Natural killer cell (primary cell): ENCODE data around the gene DPYSL3. TPM values are rescaled to one million over a fixed set of nuclear protein-coding genes. Genes with fewer than 3 reads are reported as not detected.

Source experiments
- ATAC-seq, 3 donors: fragments of 150-1000 bp in 2 of 3; fragments of 200-7000 bp in 1 of 3; cut with Tn5 transposase; 1 replicate in 1 of 3; 2 replicates in 2 of 3; pipeline ENCODE4 v1.10.0; 2021; ENCODE audit warnings: mild to moderate bottlenecking in 2 of 3, moderate library complexity in 2 of 3
- DNase-seq, 2 donors: peaks; one replicate each; pipeline versions ENCODE4 v3.0.0 to v3.0.0-alpha.2; 2013 to 2021; ENCODE audit warnings: mixed read lengths in 1 of 2
- H3K27ac ChIP-seq: one replicate; pipeline ENCODE4 v1.5.1; 2013; ENCODE audit warnings: mild to moderate bottlenecking, low read length
- H3K27me3 ChIP-seq: one replicate; pipeline ENCODE4 v1.6.1; 2013; ENCODE audit warnings: low read length; ENCODE audit not compliant: control insufficient read depth, insufficient read depth
- H3K36me3 ChIP-seq: one replicate; pipeline ENCODE4 v1.6.1; 2013; ENCODE audit warnings: low read length; ENCODE audit not compliant: control insufficient read depth, insufficient read depth
- H3K4me1 ChIP-seq: one replicate; pipeline ENCODE4 v1.6.1; 2013; ENCODE audit warnings: low read length; ENCODE audit not compliant: control insufficient read depth, insufficient read depth
- H3K4me3 ChIP-seq: one replicate; pipeline ENCODE4 v1.5.1; 2013; ENCODE audit warnings: low read length
- H3K9me3 ChIP-seq: one replicate; pipeline ENCODE4 v1.6.1; 2013; ENCODE audit warnings: low read length; ENCODE audit not compliant: control insufficient read depth, insufficient read depth
- H3K27ac Mint-ChIP-seq, 2 donors: one replicate each; pipeline ENCODE4 v1.8.0; 2022; ENCODE audit warnings: mild to moderate bottlenecking in 2 of 2, mixed read lengths in 2 of 2, moderate library complexity in 1 of 2
- H3K27me3 Mint-ChIP-seq, 2 donors: one replicate each; pipeline ENCODE4 v1.8.0; 2022; ENCODE audit warnings: low read depth in 2 of 2, mixed read lengths in 2 of 2
- H3K36me3 Mint-ChIP-seq: one replicate; pipeline ENCODE4 v1.8.0; 2022; ENCODE audit warnings: mixed read lengths
- H3K4me1 Mint-ChIP-seq, 2 donors: one replicate each; pipeline ENCODE4 v1.8.0; 2022; ENCODE audit warnings: mixed read lengths in 2 of 2
- H3K4me3 Mint-ChIP-seq: one replicate; pipeline ENCODE4 v1.8.0; 2022; ENCODE audit warnings: mild to moderate bottlenecking, moderate library complexity, mixed read lengths
- H3K9me3 Mint-ChIP-seq, 2 donors: one replicate each; pipeline ENCODE4 v1.8.0; 2022; ENCODE audit warnings: mixed read lengths in 2 of 2
- CTCF ChIP-seq: fragments of 200-600 bp; IDR thresholded peaks from one replicate; pipeline ENCODE4 v1.8.0; 2022; ENCODE audit warnings: antibody characterized with exemption
- WGBS: methylation state at CpG from one replicate; pipeline ENCODE4 v1.1.7; 2013; ENCODE audit warnings: missing lambda C conversion rate; ENCODE audit not compliant: insufficient coverage; 5-methylcytosine and 5-hydroxymethylcytosine counted together
- intact Hi-C: fragments of 100-400 bp; cut with micrococcal nuclease; formaldehyde crosslinking; loops from one replicate; pipeline ENCODE4 v1.14.2; 2022
- total RNA-seq, 4 donors: library from RNA; stranded (reverse); fragments of 120-200 nt in 1 of 4; gene quantifications; one replicate each; pipeline versions ENCODE4 v1.2.3 to v1.2.4, GENCODE V29; 2013 to 2022

The DPYSL3 gene
- total RNA-seq, 3 donors from 2014 or later (not counting 1 experiment from before 2014, with no cell fraction given), result not detected

DNA sequence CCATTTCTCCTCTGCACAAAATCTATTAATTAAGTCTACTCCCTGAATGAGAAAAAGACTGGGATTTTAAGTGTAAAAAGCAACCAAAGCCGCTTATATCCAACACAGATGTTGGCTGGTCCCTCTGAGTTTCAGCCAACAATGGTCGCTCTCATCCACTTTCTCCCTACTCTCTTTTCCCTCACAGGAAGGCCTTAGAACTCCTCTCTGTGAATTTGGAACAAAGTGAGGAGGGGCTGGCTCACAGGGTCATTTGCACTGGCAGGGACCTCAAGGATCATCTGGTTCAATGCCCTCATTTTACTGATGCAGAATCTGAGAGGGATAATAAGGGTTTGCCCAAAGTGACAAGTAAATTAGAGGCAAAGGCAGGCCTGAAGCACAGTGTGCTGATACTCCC, 64.0 kb downstream of the DPYSL3 start:
- Mint-ChIP-seq H3K36me3 (no peaks in the 10 kb centered on the region), H3K27me3 (peaks cover 20 to 44% of the 10 kb centered on the region in 2 donors), H3K4me1 (no peaks in the 10 kb centered on the region), H3K27ac (no peak overlapping the region), H3K9me3 (no peaks in the 10 kb centered on the region), H3K4me3 (no peak overlapping the region)
- Histone ChIP-seq H3K4me1 (no peaks in the 10 kb centered on the region), H3K36me3 (no peaks in the 10 kb centered on the region), H3K27ac (no peak overlapping the region), H3K9me3 (no peaks in the 10 kb centered on the region), H3K4me3 (no peak overlapping the region), H3K27me3 (no peaks in the 10 kb centered on the region)
- no peak for ATAC-seq
- 93% methylated on average over 2 of the region's 2 CpGs for WGBS
- intact Hi-C loops, result no loop called here
- TF ChIP-seq CTCF, result no peak
- DNase-seq, result no peak

GRCh38 chr5:147445090-147445489, 64.8 kb downstream of the DPYSL3 start:
- H3K4me3 Mint-ChIP-seq, result no peak overlapping the region
- Histone ChIP-seq H3K27ac (no peak overlapping the region), H3K27me3 (no peaks in the 10 kb centered on the region), H3K9me3 (no peaks in the 10 kb centered on the region), H3K36me3 (no peaks in the 10 kb centered on the region), H3K4me3 (no peak overlapping the region), H3K4me1 (no peaks in the 10 kb centered on the region)
- DNase-seq (no peak), ATAC-seq (no peak)
- intact Hi-C loops, result no loop called here
- no peak for TF ChIP-seq CTCF
- H3K27me3 Mint-ChIP-seq, result peaks cover 16 to 36% of the 10 kb centered on the region in 2 donors
- no peaks in the 10 kb centered on the region for H3K4me1 Mint-ChIP-seq
- H3K36me3 Mint-ChIP-seq, result no peaks in the 10 kb centered on the region
- H3K9me3 Mint-ChIP-seq, result no peaks in the 10 kb centered on the region
- no peak overlapping the region for H3K27ac Mint-ChIP-seq

DNA sequence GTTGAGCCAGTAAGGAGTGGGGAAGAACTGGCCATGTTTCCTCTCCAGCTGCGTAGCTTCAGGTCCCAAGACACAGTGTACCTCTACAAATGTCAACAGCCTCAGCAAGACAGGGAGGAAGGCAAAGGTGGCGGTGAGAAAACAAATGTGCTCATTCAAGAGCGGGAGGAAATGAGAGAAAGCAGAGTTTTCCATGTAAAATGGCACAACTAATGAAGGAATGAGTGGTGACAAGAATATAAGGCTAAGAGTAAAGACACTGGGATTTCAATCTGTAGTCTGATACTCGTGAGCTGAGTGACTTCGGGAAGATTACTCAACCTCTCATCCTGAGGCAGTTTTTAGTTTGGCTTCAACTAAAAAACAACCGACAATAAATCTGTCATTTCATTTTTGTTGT, 67.6 kb downstream of the DPYSL3 start:
- Histone ChIP-seq H3K27me3 (no peaks in the 10 kb centered on the region), H3K4me1 (no peaks in the 10 kb centered on the region), H3K36me3 (no peaks in the 10 kb centered on the region), H3K9me3 (no peaks in the 10 kb centered on the region), H3K4me3 (no peak overlapping the region), H3K27ac (no peak overlapping the region)
- no peak for TF ChIP-seq CTCF
- Mint-ChIP-seq H3K27ac (no peak overlapping the region), H3K4me3 (no peak overlapping the region), H3K27me3 (peaks cover 19 to 23% of the 10 kb centered on the region in 2 donors), H3K36me3 (no peaks in the 10 kb centered on the region), H3K9me3 (no peaks in the 10 kb centered on the region), H3K4me1 (no peaks in the 10 kb centered on the region)
- DNase-seq (no peak), ATAC-seq (no peak)
- 85% methylated on average over 6 of the region's 6 CpGs for WGBS
- intact Hi-C loops, result no loop called here

- TF ChIP-seq CTCF, result no peak
- Histone ChIP-seq H3K27ac (no peak overlapping the region), H3K4me1 (no peaks in the 10 kb centered on the region), H3K4me3 (no peak overlapping the region), H3K27me3 (no peaks in the 10 kb centered on the region), H3K9me3 (no peaks in the 10 kb centered on the region), H3K36me3 (no peaks in the 10 kb centered on the region)
- ATAC-seq (no peak), DNase-seq (no peak)
- no peaks in the 10 kb centered on the region for H3K36me3 Mint-ChIP-seq
- no peaks in the 10 kb centered on the region for H3K4me1 Mint-ChIP-seq
- H3K27me3 Mint-ChIP-seq, result peaks cover 15 to 22% of the 10 kb centered on the region in 2 donors
- no peaks in the 10 kb centered on the region for H3K9me3 Mint-ChIP-seq
- WGBS, result 82% methylated on average over 3 of the region's 3 CpGs
- no peak overlapping the region for H3K27ac Mint-ChIP-seq
- intact Hi-C loops, result no loop called here
- no peak overlapping the region for H3K4me3 Mint-ChIP-seq
Measured at GRCh38 chr5:147441191-147441695, 68.6 kb downstream of the DPYSL3 start.
